Measurements from ENCODE around the gene MFAP4.

Gene MFAP4

GRCh38 chr17:19397556-19398041 is 10.6 kb upstream of the MFAP4 start:
- peak; percentile 46 for DNase-seq (ENCODE audit: low read depth)
- no peak overlapping the region for H3K4me3 ChIP-seq (ENCODE audit: low read depth, low read length)
- peak; percentile 45 for TF ChIP-seq CTCF (IDR thresholded peaks at IDR 0.05; ENCODE audit: insufficient read depth, low read depth, low read length, missing control alignments)

- DNase-seq (ENCODE audit: low read depth) = no peak
- no peak for TF ChIP-seq CTCF (IDR thresholded peaks at IDR 0.05; ENCODE audit: insufficient read depth, low read depth, low read length, missing control alignments)
- no peak overlapping the region for H3K4me3 ChIP-seq (ENCODE audit: low read depth, low read length)
Observed at GRCh38 chr17:19392303-19392702, 5.3 kb upstream of the MFAP4 start.

- no peak for TF ChIP-seq CTCF (IDR thresholded peaks at IDR 0.05; ENCODE audit: insufficient read depth, low read depth, low read length, missing control alignments)
- H3K4me3 ChIP-seq (ENCODE audit: low read depth, low read length) = no peak overlapping the region
- DNase-seq (ENCODE audit: low read depth) = no peak
Observed at GRCh38 chr17:19391432-19391831, 4.4 kb upstream of the MFAP4 start.

GRCh38 chr17:19390951-19391350 is 4.0 kb upstream of the MFAP4 start:
- DNase-seq (ENCODE audit: low read depth) = no peak
- TF ChIP-seq CTCF (IDR thresholded peaks at IDR 0.05; ENCODE audit: insufficient read depth, low read depth, low read length, missing control alignments) = no peak
- H3K4me3 ChIP-seq (ENCODE audit: low read depth, low read length) = no peak overlapping the region

GRCh38 chr17:19388791-19389785 is 2.1 kb upstream of the MFAP4 start:
- H3K4me3 ChIP-seq (ENCODE audit: low read depth, low read length) = no peak overlapping the region
- TF ChIP-seq CTCF (IDR thresholded peaks at IDR 0.05; ENCODE audit: insufficient read depth, low read depth, low read length, missing control alignments) = no peak
- no peak for DNase-seq (ENCODE audit: low read depth)

- TF ChIP-seq CTCF (IDR thresholded peaks at IDR 0.05; ENCODE audit: insufficient read depth, low read depth, low read length, missing control alignments) = no peak
- no peak overlapping the region for H3K4me3 ChIP-seq (ENCODE audit: low read depth, low read length)
- DNase-seq (ENCODE audit: low read depth) = no peak
Observed at GRCh38 chr17:19387921-19388521, 1.0 kb upstream of the MFAP4 start.

Data from GM12865 (cell line).